ENCODE results near the gene WSB1. TPM values are rescaled to one million over a fixed set of nuclear protein-coding genes. Genes with fewer than 3 reads are reported as not detected.

The WSB1 gene
- total and polyA plus RNA-seq, 2 experiments from 2014 or later, result 101 to 108 TPM

DNA sequence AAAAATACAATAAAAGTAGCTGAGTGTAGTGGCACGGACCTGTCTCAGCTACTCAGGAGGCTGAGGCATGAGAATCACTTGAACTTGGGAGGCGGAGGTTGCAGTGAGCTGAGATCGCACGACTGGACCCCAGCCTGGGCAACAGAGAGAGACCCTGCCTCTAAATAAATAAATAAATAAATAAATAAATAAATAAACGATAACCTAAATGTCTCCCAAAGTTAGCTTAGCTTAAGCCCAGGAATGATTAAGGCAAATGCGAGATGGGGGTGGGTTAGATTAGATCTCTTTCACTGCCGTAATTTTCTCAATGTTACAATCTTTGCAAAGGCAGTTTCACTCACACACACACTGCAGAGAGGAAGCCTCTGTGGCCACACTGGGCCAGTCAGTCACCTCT, 46.7 kb downstream of the WSB1 start (continued):
- TF ChIP-seq, protein P1, sequence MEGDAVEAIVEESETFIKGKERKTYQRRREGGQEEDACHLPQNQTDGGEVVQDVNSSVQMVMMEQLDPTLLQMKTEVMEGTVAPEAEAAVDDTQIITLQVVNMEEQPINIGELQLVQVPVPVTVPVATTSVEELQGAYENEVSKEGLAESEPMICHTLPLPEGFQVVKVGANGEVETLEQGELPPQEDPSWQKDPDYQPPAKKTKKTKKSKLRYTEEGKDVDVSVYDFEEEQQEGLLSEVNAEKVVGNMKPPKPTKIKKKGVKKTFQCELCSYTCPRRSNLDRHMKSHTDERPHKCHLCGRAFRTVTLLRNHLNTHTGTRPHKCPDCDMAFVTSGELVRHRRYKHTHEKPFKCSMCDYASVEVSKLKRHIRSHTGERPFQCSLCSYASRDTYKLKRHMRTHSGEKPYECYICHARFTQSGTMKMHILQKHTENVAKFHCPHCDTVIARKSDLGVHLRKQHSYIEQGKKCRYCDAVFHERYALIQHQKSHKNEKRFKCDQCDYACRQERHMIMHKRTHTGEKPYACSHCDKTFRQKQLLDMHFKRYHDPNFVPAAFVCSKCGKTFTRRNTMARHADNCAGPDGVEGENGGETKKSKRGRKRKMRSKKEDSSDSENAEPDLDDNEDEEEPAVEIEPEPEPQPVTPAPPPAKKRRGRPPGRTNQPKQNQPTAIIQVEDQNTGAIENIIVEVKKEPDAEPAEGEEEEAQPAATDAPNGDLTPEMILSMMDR (conservative IDR thresholded peaks at IDR 0.05; ENCODE audit: low read depth in 2 of 2), result no peak
- TF ChIP-seq, protein P2, sequence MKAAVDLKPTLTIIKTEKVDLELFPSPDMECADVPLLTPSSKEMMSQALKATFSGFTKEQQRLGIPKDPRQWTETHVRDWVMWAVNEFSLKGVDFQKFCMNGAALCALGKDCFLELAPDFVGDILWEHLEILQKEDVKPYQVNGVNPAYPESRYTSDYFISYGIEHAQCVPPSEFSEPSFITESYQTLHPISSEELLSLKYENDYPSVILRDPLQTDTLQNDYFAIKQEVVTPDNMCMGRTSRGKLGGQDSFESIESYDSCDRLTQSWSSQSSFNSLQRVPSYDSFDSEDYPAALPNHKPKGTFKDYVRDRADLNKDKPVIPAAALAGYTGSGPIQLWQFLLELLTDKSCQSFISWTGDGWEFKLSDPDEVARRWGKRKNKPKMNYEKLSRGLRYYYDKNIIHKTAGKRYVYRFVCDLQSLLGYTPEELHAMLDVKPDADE (IDR thresholded peaks at IDR 0.05), result no peak
- TF ChIP-seq STAT1 (IDR thresholded peaks at IDR 0.05; ENCODE audit: unreplicated experiment) (no peak), EZH2 (IDR thresholded peaks at IDR 0.05; ENCODE audit: low read depth, unreplicated experiment) (no peak), NANOG (IDR thresholded peaks at IDR 0.05; ENCODE audit: borderline replicate concordance) (no peak), EZH2phosphoT487 (IDR thresholded peaks at IDR 0.05; ENCODE audit: unreplicated experiment) (no peak), CREB1 (CRISPR knock-in tag; IDR thresholded peaks at IDR 0.05; ENCODE audit: low read depth) (no peak), ZNF114 (CRISPR knock-in tag; IDR thresholded peaks at IDR 0.05) (no peak), ZNF331 (CRISPR knock-in tag; IDR thresholded peaks at IDR 0.05; ENCODE audit: low read depth) (no peak)
- TF ChIP-seq, protein P3, sequence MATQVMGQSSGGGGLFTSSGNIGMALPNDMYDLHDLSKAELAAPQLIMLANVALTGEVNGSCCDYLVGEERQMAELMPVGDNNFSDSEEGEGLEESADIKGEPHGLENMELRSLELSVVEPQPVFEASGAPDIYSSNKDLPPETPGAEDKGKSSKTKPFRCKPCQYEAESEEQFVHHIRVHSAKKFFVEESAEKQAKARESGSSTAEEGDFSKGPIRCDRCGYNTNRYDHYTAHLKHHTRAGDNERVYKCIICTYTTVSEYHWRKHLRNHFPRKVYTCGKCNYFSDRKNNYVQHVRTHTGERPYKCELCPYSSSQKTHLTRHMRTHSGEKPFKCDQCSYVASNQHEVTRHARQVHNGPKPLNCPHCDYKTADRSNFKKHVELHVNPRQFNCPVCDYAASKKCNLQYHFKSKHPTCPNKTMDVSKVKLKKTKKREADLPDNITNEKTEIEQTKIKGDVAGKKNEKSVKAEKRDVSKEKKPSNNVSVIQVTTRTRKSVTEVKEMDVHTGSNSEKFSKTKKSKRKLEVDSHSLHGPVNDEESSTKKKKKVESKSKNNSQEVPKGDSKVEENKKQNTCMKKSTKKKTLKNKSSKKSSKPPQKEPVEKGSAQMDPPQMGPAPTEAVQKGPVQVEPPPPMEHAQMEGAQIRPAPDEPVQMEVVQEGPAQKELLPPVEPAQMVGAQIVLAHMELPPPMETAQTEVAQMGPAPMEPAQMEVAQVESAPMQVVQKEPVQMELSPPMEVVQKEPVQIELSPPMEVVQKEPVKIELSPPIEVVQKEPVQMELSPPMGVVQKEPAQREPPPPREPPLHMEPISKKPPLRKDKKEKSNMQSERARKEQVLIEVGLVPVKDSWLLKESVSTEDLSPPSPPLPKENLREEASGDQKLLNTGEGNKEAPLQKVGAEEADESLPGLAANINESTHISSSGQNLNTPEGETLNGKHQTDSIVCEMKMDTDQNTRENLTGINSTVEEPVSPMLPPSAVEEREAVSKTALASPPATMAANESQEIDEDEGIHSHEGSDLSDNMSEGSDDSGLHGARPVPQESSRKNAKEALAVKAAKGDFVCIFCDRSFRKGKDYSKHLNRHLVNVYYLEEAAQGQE (IDR thresholded peaks at IDR 0.05; ENCODE audit: unreplicated experiment), result no peak

DNA sequence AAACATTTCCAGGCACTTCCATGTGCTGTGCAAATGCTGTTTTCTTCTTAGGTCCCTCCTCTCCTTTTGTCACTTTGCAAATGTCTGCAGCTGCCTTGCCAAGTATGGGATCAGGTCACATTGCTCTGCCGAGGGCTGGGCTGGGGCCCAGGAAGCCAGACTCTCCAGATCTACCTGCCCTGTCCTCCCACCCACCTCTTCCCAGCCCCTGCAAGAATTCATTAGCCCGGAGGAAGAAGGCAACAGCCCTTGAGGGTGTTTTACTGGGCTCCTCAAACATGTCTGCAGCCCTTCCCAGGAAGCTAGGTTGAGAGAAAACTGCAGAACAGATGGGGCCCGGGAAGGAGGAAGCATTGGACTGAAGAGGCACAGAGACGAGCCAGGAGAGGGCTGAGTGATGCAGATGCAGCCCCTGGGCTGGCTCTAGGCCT, 47.1 kb downstream of the WSB1 start:
- H4K20me1 ChIP-seq (replicated peaks; ENCODE audit: insufficient read depth), result no peaks in the 10 kb centered on the region
- H3F3A ChIP-seq (replicated peaks; ENCODE audit: low read depth), result peaks cover 5% of the 10 kb centered on the region; the same call in 1 of the 2 replicates
- no peaks in the 10 kb centered on the region for H3K36me3 ChIP-seq (ENCODE audit: insufficient read depth)
- peaks cover 38% of the 10 kb centered on the region for H3K4me1 ChIP-seq (ENCODE audit: insufficient read depth)
- H3K9me3 Mint-ChIP-seq, result no peaks in the 10 kb centered on the region
- ATAC-seq (no peak), DNase-seq (ENCODE audit: low spot score) (no peak)
- H3K27me3 ChIP-seq (ENCODE audit: insufficient read depth), result no peaks in the 10 kb centered on the region
- H3K4me2 ChIP-seq, result no peak overlapping the region
- peaks cover 6% of the 10 kb centered on the region; the same call in 1 of the 2 replicates for H3K9me2 ChIP-seq (ENCODE audit: insufficient read depth)
- H2AFZ ChIP-seq, result peak overlapping the region; percentile 70; the same call in 1 of the 2 replicates
- H3K4me3 Mint-ChIP-seq, result no peak overlapping the region
- no peak overlapping the region for H3K4me3 ChIP-seq
- H3K27ac Mint-ChIP-seq, result no peak overlapping the region
- H3K36me3 Mint-ChIP-seq (ENCODE audit: low read depth), result 0 out of 3 replicates have a peak, but pooled peaks cover 1% of the 10 kb centered on the region
- peaks cover 70% of the 10 kb centered on the region for H3K4me1 Mint-ChIP-seq
- no peaks in the 10 kb centered on the region for H3K79me2 ChIP-seq (replicated peaks; ENCODE audit: insufficient read depth)
- no peak overlapping the region for H3K27ac ChIP-seq (ENCODE audit: low read depth)
- H3K27me3 Mint-ChIP-seq (ENCODE audit: insufficient read depth, low read depth, poor library complexity), result peaks cover 12% of the 10 kb centered on the region
- TF ChIP-seq EZH2 (IDR thresholded peaks at IDR 0.05; ENCODE audit: low read depth, unreplicated experiment) (no peak), JUNB (IDR thresholded peaks at IDR 0.05; ENCODE audit: unreplicated experiment) (no peak), ZNF114 (CRISPR knock-in tag; IDR thresholded peaks at IDR 0.05) (no peak)
- TF ChIP-seq, protein P1 (conservative IDR thresholded peaks at IDR 0.05; ENCODE audit: low read depth in 2 of 2), result no peak

All from GM23338 (cell line).